Esophagus squamous epithelium (tissue), 5 donors: ENCODE results near the gene SCYL3. TPM values are rescaled to one million over a fixed set of nuclear protein-coding genes. Genes with fewer than 3 reads are reported as not detected.

Experiments
- DNase-seq: peaks from one replicate; lab custom pipeline; 2025; lab: John Stamatoyannopoulos, UW
- H3K27ac ChIP-seq, 4 donors: fragments of 200-600 bp; sonication (generic); one replicate each; pipeline ENCODE4 v1.5.1; 2016 to 2019; ENCODE audit warnings: mild to moderate bottlenecking in 1 of 4
- H3K27me3 ChIP-seq, 4 donors: fragments of 200-600 bp; sonication (generic); 1 replicate in 3 of 4; 2 replicates in 1 of 4; pipeline versions ENCODE4 v1.5.1 to v1.6.0; 2017 to 2021; ENCODE audit warnings: antibody characterized with exemption in 1 of 4
- H3K36me3 ChIP-seq, 3 donors: fragments of 200-600 bp; sonication (generic); one replicate each; pipeline ENCODE4 v1.5.1; 2016 to 2019
- H3K4me1 ChIP-seq, 3 donors: fragments of 200-600 bp; sonication (generic); one replicate each; pipeline ENCODE4 v1.5.1; 2017 to 2019
- H3K4me3 ChIP-seq, 4 donors: fragments of 200-600 bp; sonication (generic); 1 replicate in 3 of 4; 2 replicates in 1 of 4; pipeline ENCODE4 v1.5.1; 2016 to 2019; ENCODE audit warnings: mild to moderate bottlenecking in 2 of 4, moderate library complexity in 1 of 4
- H3K9me3 ChIP-seq, 3 donors: fragments of 200-600 bp; sonication (generic); one replicate each; pipeline ENCODE4 v1.5.1; 2016 to 2019
- POLR2A ChIP-seq, 4 donors: fragments of 450-650 bp; IDR thresholded peaks; one replicate each; pipeline ENCODE4 v1.6.1; 2017; ENCODE audit warnings: antibody characterized with exemption in 4 of 4, mild to moderate bottlenecking in 4 of 4, moderate library complexity in 3 of 4
- WGBS, 2 donors: methylation state at CpG; one replicate each; pipeline ENCODE4 v1.1.5; 2018; 5-methylcytosine and 5-hydroxymethylcytosine counted together
- intact Hi-C: fragments of 100-400 bp; cut with DNase I; formaldehyde crosslinking; loops from one replicate; pipeline ENCODE4 v1.15.0; 2022
- total RNA-seq, 4 donors: library from RNA; depleted of rRNA; stranded (reverse); fragments of >200 nt; gene quantifications; one replicate each; pipeline ENCODE4 v1.1.0, GENCODE V29; 2016
- TF ChIP-seq, protein P1 (sequence below), 6 experiments: fragments of 450-650 bp in 4 of 6; fragments of 200-600 bp in 2 of 6; sonication (generic) in 2 of 6; IDR thresholded peaks; one replicate each; pipeline ENCODE4 v1.5.1; 2016 to 2019; ENCODE audit warnings: antibody characterized with exemption in 6 of 6, mild to moderate bottlenecking in 4 of 6, moderate library complexity in 4 of 6
- donor health status: DM: yes; HTN: yes; CAD: no.

Gene SCYL3
- total RNA-seq, 4 donors from 2014 or later: 4.8 to 10.1 (median 9.2) TPM

DNA sequence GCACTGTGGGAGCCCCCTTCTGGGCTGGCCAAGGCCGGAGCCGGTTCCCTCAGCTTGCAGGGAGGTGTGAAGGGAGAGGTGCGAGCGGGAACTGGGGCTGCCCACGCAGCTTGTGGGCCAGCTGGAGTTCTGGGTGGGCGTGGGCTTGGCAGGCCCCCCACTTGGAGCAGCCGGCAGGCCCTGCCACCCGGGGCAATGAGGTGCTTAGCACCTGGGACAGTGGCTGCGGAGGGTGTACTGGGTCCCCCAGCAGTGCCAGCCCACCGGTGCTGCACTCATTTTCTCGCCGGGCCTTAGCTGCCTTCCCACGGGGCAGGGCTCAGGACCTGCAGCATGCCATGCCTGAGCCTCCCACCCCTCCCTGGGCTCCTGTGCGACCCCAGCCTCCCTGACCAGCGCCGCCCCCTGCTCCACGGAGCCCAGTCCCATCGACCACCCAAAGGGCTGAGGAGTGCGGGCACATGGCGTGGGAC lies 11.6 kb downstream of the SCYL3 start:
- intact Hi-C loops: no loop called here
- Histone ChIP-seq H3K36me3 (peaks cover 0 to 76% (median 0%) of the 10 kb centered on the region in 3 donors), H3K4me1 (no peaks in the 10 kb centered on the region), H3K27me3 (no peaks in the 10 kb centered on the region), H3K4me3 (no peak overlapping the region), H3K9me3 (no peaks in the 10 kb centered on the region), H3K27ac (no peak overlapping the region)
- TF ChIP-seq POLR2A (IDR thresholded peaks at IDR 0.05): no peak
- TF ChIP-seq, protein P1, sequence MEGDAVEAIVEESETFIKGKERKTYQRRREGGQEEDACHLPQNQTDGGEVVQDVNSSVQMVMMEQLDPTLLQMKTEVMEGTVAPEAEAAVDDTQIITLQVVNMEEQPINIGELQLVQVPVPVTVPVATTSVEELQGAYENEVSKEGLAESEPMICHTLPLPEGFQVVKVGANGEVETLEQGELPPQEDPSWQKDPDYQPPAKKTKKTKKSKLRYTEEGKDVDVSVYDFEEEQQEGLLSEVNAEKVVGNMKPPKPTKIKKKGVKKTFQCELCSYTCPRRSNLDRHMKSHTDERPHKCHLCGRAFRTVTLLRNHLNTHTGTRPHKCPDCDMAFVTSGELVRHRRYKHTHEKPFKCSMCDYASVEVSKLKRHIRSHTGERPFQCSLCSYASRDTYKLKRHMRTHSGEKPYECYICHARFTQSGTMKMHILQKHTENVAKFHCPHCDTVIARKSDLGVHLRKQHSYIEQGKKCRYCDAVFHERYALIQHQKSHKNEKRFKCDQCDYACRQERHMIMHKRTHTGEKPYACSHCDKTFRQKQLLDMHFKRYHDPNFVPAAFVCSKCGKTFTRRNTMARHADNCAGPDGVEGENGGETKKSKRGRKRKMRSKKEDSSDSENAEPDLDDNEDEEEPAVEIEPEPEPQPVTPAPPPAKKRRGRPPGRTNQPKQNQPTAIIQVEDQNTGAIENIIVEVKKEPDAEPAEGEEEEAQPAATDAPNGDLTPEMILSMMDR (IDR thresholded peaks at IDR 0.05): no peak
- no peak for DNase-seq
- WGBS, 2 donors: no CpG with 5 or more reads among the region's 20 CpGs

DNA sequence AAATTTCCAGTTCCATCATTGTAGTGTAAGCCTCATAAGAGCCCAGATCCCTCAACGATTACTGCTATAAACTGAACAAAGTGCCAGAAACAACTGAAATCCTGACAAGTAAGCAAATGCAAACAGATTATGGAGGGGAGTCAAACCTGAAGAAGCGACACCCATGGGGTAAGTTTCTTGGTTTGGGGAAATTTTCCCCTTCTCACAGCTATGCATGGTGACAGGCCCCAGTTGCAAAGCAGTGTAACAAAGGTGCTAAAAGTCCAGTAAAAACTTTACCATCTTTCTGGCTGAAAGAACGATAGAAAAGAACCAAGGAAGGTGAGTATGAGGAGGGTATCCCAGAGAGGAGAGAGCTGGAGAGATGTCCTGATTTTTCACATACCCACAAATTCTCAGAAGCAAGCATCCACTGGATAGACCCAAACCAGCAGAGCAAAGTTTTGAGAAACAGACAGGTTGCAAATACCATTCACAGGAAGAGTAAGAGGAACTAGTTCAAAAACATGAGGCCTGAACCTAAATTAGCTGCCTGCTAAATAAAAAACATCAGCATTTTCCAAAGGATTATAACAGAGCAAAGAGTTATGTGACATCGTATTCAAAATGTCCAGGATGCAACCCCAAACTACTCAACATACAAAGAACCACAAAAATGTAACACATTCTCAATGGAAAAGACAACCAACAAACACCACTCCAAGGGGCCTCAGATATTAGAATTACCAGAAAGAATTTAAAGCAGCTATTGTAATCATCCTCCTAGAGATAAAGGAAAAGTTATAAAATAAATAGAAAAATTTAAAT lies 14.5 kb downstream of the SCYL3 start:
- Histone ChIP-seq H3K9me3 (no peaks in the 10 kb centered on the region), H3K27ac (no peak overlapping the region), H3K4me3 (no peak overlapping the region), H3K36me3 (peaks cover 0 to 82% (median 0%) of the 10 kb centered on the region in 3 donors), H3K27me3 (no peaks in the 10 kb centered on the region), H3K4me1 (no peaks in the 10 kb centered on the region)
- intact Hi-C loops: no loop called here
- TF ChIP-seq, protein P1 (IDR thresholded peaks at IDR 0.05): no peak
- TF ChIP-seq POLR2A (IDR thresholded peaks at IDR 0.05): no peak
- WGBS, 2 donors: 79 to 84% methylated on average over 4 of the region's 4 CpGs
- no peak for DNase-seq

DNA sequence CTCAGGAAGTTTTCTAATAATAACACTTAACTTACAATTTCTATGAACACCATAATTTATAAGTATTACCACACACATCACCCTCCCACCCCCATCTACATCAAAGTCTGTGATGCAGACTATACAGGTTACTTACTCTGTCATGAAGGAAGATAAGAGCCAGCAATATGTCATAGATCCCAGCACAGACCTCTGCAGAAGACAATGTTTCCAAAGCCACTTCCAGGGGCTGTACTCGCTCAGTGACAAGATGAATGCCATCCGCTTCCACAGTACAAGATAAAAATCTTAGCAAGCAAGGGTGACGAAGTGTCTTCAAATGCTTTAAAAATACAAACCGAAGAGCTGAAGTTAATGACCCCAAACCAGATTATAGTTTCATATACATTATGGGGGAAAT lies 15.2 kb downstream of the SCYL3 start:
- no peaks in the 10 kb centered on the region for H3K4me1 ChIP-seq
- H3K9me3 ChIP-seq: no peaks in the 10 kb centered on the region
- DNase-seq: no peak
- no peak overlapping the region for H3K27ac ChIP-seq
- intact Hi-C loops: no loop called here
- 93 to 99% methylated on average over 4 of the region's 4 CpGs for WGBS, 2 donors
- no peaks in the 10 kb centered on the region for H3K27me3 ChIP-seq
- no peak overlapping the region for H3K4me3 ChIP-seq
- H3K36me3 ChIP-seq: peaks cover 0 to 82% (median 3%) of the 10 kb centered on the region in 3 donors
- TF ChIP-seq POLR2A (IDR thresholded peaks at IDR 0.05): no peak
- TF ChIP-seq, protein P1 (IDR thresholded peaks at IDR 0.05): no peak

DNA sequence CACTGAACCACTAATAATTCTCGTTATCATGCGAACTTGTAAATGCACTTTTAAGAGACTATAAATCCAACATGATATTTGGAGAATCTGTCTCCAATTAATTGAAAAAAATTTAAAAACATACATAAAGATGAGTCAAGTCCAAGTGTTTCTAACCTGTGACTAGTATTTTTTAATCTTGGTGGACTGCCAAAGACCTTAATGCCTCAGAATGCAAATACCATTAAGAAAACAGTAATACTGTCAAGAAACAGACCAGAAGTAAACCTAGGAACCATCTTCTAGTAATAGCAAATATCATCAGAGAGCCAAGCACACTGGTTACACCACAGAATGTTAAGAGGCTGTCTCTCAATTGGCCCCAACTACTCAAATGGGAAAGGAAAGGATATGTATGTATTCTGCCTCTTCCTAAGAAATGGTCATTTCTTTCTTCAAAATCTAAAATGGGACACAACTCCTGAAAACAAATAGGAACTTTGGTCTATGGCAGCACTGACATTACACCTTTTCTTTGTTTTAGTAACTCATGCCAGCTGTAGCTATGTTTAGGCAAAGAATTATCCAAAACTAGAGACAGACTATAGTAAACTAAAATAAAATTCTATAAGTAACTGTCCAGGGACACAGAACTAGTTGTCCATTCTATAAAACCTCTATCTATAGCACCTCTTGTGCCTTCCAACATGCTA lies 15.8 kb downstream of the SCYL3 start:
- no peaks in the 10 kb centered on the region for H3K27me3 ChIP-seq
- H3K4me1 ChIP-seq: no peaks in the 10 kb centered on the region
- no peak overlapping the region for H3K4me3 ChIP-seq
- 90 to 93% methylated on average over 2 of the region's 2 CpGs for WGBS, 2 donors
- H3K27ac ChIP-seq: no peak overlapping the region
- H3K36me3 ChIP-seq: peaks cover 0 to 82% (median 9%) of the 10 kb centered on the region in 3 donors
- intact Hi-C loops: no loop called here
- TF ChIP-seq, protein P1 (IDR thresholded peaks at IDR 0.05): no peak
- no peaks in the 10 kb centered on the region for H3K9me3 ChIP-seq
- no peak for DNase-seq

DNA sequence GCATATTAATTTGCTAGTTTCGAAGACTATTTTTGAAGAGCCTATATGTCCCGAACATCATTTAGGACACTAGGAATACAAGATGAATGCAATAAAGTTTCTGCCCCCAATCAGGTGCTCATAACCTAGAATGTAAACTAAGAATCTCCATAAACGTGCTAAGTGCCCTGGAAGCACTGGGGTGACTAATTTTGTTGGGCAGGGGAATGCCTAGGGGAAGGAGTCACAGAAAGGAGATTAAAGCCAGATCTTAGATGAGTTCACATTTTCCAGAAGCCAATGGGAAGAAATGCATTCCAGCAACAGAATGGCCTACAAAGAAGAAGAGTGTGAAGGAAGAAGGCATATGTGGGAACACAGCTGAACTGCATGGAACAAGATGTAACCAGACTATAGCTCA lies 19.5 kb downstream of the SCYL3 start:
- Histone ChIP-seq H3K36me3 (peaks cover 8 to 96% (median 28%) of the 10 kb centered on the region in 3 donors), H3K4me1 (peaks cover 0 to 2% (median 0%) of the 10 kb centered on the region in 3 donors), H3K27ac (no peak overlapping the region), H3K9me3 (no peaks in the 10 kb centered on the region), H3K27me3 (no peaks in the 10 kb centered on the region), H3K4me3 (no peak overlapping the region)
- intact Hi-C loops: no loop called here
- TF ChIP-seq POLR2A (IDR thresholded peaks at IDR 0.05): no peak
- TF ChIP-seq, protein P1 (IDR thresholded peaks at IDR 0.05): no peak
- WGBS, 2 donors: 56 to 62% methylated on average over 3 of the region's 3 CpGs
- DNase-seq: no peak
